Adipose tissue (tissue), 3 donors: Measurements from ENCODE around the gene DNAJB1. TPM values are rescaled to one million over a fixed set of nuclear protein-coding genes. Genes with fewer than 3 reads are reported as not detected.
"Not testable (repeated sequence)": the region's sequence is repeated elsewhere in the genome, so short reads cannot be mapped to it uniquely, and the experiment has no call there.

Source experiments
- H3K27ac ChIP-seq: one replicate; pipeline ENCODE4 v1.5.1; 2013; ENCODE audit warnings: low read depth, low read length
- WGBS, 3 donors: extraction: QIAGEN DNeasy Blood & Tissue Kit; methylation state at CpG; one replicate each; pipeline ENCODE4 v1.1.7; 2013; 5-methylcytosine and 5-hydroxymethylcytosine counted together
- polyA plus RNA-seq, 3 donors: library from polyadenylated mRNA; stranded (reverse); fragments of 200-250 nt; gene quantifications; one replicate each; pipeline ENCODE4 v1.2.3, GENCODE V29; 2013
- donor health status: healthy with polysubstance abuse.
- donor health status: Bipolar disorder and iron deficiency.
- donor health status: healthy.

Gene DNAJB1
- polyA plus RNA-seq, 3 donors = 31.4 to 285 (median 166) TPM

GRCh38 chr19:14507704-14508542 is 10.3 kb downstream of the DNAJB1 start:
- WGBS, 3 donors = 52 to 65% (median 60%) methylated on average over 12 of the region's 12 CpGs

GRCh38 chr19:14505488-14506239 is 12.5 kb downstream of the DNAJB1 start:
- WGBS, 3 donors = 45 to 49% (median 47%) methylated on average over 17 to 19 of the region's 19 CpGs
- no peak overlapping the region for H3K27ac ChIP-seq

More at GRCh38 chr19:14507704-14508542, 10.3 kb downstream of the DNAJB1 start:
- no peak overlapping the region for H3K27ac ChIP-seq

DNA sequence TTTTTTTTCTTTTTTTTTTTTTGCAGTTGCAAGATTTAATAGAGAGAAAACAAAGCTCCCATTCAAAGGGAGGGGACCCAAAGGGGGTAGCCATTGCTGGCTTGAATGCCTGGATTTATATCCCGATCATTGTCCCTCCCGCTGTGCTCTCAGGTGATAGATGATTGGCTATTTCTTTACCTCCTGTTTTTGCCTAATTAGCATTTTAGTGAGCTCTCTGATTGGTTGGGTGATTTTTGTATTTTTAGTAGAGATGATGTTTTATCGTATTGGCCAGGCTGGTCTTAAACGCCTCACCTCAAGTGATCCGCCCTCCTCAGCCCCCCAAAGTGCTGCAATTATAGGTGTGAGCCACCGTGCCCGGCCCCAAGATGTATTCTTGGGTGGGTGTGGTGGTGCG is 13.6 kb downstream of the DNAJB1 start:
- not testable (repeated sequence) for H3K27ac ChIP-seq
- 84 to 93% (median 88%) methylated on average over 8 of the region's 8 CpGs for WGBS, 3 donors

DNA sequence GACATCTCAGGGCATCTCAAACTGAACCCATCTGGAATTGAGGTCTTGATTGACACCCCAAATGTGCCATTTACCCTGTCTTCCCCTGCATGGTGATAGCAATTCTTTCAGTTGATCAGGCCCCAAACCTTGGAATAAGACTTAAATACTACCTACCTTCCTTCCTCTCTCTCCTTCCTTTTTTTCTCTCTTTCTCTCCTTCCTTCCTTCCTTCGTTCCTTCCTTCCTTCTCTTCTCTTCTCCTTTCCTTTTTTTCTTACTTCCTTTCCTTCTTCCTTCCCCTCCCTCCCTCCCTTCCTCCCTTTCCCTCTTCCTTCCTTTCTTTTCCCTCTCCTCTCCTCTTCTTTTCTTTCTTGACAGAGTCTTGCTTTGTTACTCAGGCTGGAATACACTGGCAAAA is 14.9 kb downstream of the DNAJB1 start:
- H3K27ac ChIP-seq = no peak overlapping the region
- 42 to 57% (median 42%) methylated on average over 1 of the region's 1 CpG for WGBS, 3 donors

- H3K27ac ChIP-seq = no peak overlapping the region
- WGBS, 3 donors = 75 to 82% (median 81%) methylated on average over 11 of the region's 11 CpGs
Observed at GRCh38 chr19:14502334-14503092, 15.7 kb downstream of the DNAJB1 start.

DNA sequence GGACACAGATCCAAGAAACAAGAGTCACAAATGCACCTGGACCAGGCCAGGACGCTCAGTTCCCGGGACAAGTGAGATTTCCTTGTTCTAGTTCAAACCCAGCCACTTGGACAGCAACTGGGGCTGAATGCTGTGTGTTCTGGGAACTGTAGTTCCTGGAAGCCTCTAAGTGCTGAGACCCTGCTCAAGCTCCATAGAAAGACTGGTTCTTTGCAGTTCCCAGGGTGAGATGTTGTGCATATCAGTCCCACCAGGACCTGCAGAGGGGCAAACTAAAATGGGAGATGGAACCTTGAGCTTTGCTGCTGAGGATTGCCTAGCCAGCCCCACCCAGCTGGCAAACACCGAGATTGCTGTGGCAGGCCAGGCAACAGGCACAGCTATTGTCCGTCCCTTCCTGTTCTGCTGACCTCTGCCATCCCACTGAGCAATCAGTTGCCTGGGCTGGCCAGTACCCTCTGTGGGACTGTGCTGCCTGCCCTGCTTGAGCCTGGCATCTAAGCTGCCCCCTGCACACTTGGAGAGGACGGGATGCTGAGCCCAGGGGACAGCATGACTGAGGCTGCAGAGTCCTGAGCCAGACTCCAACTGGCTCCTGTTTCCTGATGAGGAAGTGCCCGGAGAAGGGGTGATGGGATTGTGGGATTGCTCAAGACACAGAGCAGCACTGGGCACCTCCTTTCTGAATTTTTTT is 20.8 kb downstream of the DNAJB1 start:
- H3K27ac ChIP-seq = no peak overlapping the region
- 48 to 52% (median 50%) methylated on average over 6 of the region's 6 CpGs for WGBS, 3 donors

DNA sequence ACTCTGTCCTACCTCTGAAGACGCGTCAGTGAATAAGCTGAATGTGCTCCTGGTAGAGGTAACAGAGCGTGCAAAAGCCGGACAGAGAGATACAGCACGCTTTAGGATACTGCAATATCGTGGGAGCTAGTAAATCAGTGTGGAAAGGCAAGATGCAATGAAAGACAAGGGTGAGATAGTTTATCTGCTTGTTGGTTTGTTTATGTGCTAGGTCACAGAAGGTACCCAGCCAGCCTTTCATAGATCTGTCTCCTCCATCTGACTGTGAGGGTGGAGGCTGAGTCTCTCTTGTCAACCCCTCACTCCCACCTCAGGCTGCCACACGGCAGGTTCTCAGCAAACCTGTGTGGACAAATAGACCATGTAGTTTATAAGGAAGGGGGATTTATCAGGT is 21.4 kb downstream of the DNAJB1 start:
- WGBS, 3 donors = 24 to 55% (median 44%) methylated on average over 7 of the region's 7 CpGs
- no peak overlapping the region for H3K27ac ChIP-seq

DNA sequence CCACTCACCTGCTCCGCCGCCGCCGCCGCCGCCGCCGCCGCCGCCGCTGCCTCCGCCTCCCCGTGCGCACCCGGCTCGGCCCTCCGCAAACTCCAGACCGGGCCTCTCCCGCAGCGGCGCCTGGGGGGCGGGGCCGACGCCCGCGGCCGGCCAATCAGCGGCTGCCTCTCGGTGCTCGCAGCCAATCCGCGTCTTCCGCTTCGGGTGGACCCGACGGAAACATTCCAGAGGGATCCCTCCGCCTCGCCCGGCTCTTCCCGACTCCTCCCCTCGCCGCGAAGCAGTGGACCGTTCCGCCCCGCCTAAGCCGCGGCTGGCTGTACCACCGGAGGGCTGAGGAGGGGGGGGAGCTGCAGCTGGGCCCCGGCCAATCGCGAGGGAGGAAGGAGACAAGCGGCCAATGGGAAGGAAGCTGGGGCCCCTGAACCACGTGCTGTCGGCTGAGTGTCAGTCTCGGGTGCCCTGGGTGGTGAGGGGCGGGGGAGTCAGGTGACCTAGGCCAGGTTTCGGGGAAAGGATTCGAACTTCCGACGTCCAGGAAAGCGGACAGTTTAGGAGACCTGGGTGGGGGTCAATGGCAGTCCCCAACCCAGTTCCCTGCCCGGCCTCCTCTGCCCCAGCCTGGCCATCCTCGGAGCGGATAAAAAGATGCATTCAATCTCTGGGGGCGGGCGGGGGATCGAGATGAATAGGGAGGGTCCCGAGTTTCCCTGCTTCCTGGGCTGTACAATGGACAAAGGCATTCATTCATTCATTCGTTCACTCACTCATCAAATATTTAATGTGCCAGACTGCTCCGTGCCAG is 22.0 kb downstream of the DNAJB1 start, which contains the start of gene GIPC1:
GIPC1 (minus strand) TSS at position 99 of the 805 bp plus-strand sequence. CDS start 13,151 bp downstream, outside the sequence.
- WGBS, 3 donors = 3 to 5% (median 4%) methylated on average over 48 to 65 of the region's 71 CpGs
- H3K27ac ChIP-seq = no peak within 1 kb of the TSS

DNA sequence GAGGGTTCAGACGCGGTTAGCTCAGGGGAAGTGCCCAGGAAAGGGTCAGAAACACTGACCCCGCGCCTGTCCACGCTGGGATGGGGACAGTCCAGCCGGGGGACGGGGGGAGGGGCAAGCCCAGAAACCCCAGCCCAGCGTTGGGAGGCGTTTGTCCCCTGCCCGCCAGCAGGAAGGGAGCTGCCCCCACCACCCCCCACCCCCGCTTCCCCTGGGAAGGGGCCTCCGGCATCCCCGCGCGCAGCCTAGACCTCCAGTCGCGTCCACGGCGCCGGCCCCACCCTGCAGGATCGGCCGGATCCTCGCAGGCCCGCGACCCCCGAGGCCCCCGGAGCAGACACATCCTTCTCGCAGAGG is 22.5 kb downstream of the DNAJB1 start:
- H3K27ac ChIP-seq = no peak overlapping the region
- WGBS, 3 donors = 0 to 2% (median 1%) methylated on average over 15 to 28 of the region's 28 CpGs

DNA sequence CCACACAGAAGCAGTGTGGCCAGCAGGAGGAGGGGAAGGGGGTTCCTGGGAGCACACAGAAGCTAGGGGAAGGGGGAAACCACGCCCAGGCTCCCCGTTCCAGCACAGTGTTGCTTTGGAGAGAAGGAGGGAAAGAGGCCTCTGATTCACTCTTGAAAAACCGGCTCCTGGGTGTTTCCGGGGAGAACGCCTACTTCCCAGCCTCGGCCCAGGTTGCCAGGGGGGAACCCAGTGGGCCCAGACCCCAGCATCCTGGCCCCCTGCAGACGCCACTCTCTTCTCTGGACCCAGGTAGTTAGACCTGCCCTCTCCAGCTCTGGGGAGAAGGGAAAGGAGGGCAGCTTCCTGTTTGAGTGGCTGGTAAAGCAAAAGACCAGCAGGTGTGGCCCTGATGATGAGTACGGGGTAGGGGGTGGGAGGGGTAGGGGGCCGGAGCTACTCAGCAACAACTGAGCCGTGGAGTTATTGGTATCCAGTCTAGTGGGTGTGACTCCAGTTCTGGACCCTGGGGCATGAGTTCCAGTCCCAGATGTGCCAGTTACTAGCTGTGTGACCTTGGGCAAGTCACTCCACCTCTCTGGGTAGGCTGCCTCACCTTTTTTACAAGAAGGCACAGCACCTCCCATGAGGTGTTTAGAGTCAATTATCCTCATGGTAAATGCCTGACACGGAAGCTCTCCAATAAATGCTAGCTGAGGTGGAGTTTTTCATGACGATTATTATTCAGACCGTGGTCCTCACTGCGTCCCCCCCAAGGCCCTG is 23.1 kb downstream of the DNAJB1 start:
- 21 to 32% (median 21%) methylated on average over 13 to 14 of the region's 14 CpGs for WGBS, 3 donors
- no peak overlapping the region for H3K27ac ChIP-seq

DNA sequence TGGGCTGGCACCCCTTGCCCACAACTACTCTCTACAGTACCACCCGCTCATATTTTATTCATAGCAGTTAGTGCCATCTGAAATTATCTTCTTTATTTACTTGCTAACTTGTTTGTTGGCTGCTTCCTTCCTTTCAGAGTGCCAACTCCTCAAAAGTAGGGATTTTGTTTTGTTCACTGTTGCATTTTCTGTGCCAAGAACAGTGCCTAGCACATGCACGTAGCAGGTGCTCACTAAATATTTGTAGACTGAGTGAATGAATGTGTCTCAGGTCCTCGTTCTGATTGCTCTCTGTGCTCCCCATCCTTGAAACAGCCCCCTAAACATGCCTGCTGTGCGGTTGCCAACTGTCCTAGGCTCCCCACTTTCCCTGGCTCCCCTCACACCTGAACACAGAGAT is 23.8 kb downstream of the DNAJB1 start:
- 81 to 87% (median 85%) methylated on average over 4 of the region's 4 CpGs for WGBS, 3 donors
- H3K27ac ChIP-seq = no peak overlapping the region

DNA sequence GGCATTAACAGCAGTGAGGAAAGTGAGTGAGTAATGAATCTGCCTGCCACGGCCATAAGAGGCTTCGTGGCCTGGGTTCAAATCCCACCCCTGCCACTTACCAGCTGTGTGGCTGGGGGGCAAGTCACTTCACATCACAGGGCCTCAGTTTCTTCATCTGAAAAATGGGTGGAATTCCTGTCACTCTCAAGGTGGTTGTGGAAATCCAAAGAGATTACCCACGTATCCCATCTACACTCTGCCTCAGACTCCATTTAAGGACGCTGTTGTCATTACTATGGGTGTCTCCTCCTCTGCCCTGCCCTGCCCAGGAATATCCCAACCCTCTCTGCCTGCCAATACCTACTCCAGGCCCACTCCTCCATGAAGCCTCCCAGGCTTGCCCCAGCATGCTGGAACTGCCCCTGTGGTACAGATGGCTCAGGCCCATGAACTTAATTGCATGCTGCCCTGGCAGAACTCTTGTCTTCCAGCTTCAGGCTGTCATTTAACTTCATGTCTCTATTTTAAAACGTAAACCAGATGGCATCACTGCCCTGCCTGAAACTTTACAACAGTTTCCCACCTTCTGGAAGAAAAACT is 25.4 kb downstream of the DNAJB1 start:
- 84 to 87% (median 87%) methylated on average over 5 of the region's 5 CpGs for WGBS, 3 donors
- H3K27ac ChIP-seq = no peak overlapping the region

DNA sequence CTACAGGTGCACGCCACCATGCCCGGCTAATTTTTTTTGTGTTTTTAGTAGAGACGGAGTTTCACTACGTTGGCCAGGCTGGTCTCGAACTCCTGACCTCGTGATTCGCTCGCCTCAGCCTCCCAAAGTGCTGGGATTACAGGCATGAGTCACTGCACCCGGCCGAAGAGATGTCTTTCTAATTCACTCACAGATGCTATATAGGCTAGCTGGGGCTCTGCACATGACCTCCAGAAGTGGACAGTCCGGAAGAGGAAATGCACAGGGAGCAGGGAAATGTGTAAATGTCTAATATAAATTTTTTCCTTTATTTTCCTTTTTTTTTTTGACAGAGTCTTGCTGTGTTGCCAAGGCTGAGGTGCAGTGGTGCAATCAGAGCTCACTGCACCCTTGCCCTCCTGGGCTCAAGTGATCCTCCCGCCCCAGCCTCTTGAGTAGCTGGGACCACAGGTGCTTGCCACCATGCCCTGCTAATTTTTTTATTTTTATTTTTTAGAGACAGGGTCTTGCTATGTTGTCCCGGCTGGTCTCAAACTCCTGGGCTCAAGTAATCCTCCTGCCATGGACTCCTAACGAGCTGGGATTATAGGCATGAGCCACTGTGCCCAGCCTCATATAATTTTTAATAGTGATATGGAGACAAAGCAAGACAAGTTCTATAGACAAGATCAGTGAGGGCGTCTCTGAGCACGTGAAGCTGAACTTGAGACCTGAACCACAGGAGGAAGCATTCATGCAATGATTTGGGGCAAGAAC is 30.6 kb downstream of the DNAJB1 start:
- 92 to 97% (median 93%) methylated on average over 16 of the region's 16 CpGs for WGBS, 3 donors
- H3K27ac ChIP-seq = no peak overlapping the region

DNA sequence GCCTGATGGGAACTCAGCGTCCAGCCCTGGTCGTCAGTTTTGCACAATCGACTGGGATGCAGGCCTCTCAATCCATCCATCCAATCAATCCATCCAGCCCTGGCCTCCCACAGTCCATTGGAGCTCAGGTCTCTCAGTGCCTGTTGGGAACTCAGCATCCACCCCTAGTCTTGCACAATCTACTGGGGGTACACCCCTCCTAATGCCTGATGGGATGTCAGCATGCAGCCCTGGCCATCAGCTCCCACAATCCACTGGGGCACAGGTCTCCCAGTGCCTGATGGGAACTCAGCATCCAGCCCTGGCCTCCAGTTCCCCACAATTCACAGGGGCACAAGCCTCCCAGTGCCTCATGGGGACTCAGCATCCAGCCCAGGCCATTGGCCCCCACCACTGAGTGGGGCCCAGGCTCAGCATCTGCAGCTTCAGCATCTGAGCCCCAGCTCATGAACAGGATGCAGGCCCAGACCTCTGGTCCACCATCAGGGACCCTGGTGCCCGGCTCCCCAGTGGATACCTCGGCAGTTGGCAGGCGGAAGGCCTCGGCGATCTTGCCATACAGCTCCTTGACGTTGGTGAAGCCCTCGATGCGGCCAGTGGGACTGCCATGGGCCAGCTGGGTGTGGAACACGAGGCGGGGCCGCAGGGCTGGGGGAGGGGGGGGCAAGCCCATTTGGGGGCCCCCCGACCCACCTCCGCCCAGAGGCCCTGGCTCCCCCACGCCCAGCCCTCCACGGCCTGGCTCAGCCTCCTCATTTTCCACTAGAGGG is 35.8 kb downstream of the DNAJB1 start:
- H3K27ac ChIP-seq = no peak overlapping the region
- 92 to 94% (median 93%) methylated on average over 18 of the region's 18 CpGs for WGBS, 3 donors

- WGBS, 3 donors = 80 to 89% (median 86%) methylated on average over 5 of the region's 5 CpGs
- H3K27ac ChIP-seq = no peak overlapping the region
Observed at GRCh38 chr19:14480700-14481079, 37.5 kb downstream of the DNAJB1 start.
